HT1080 (cell line): ENCODE results near the gene HMCN1. TPM values are rescaled to one million over a fixed set of nuclear protein-coding genes. Genes with fewer than 3 reads are reported as not detected.

Experiments
- DNase-seq: peaks from one replicate; pipeline ENCODE4 v3.0.0-alpha.2; 2015; ENCODE audit warnings: low read depth
- total RNA-seq: library from RNA; depleted of rRNA; stranded (reverse); fragments of >200 nt; shearing (Covaris generic); gene quantifications from 2 replicates; pipeline ENCODE4 v1.2.3, GENCODE V29; 2014

The HMCN1 gene
- total RNA-seq, 1 experiment from 2014 or later: 0.21 TPM

DNA sequence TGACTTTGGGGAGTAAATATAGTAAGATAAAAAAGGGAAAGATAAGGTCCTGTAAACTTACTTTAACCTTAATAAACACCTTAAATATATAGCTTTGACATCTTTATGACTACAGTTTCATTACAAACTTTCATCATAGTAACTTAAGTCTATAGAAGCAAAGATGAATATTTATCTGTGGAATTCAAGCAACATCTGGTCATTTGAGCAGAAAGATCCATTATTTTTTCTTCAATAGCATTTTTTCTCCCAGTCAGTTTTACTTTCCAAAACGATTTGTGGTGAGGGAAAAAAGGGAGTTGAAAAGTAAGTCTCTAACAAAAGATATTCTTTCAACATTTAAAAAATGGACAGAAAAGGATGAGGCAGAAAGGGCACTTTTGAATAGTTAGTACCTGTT lies 69.0 kb downstream of the HMCN1 start:
- DNase-seq: no peak

GRCh38 chr1:185804206-185804605 lies 70.0 kb downstream of the HMCN1 start:
- DNase-seq: peak; percentile 15

GRCh38 chr1:185804608-185805007 lies 70.4 kb downstream of the HMCN1 start:
- DNase-seq: no peak

GRCh38 chr1:185807275-185807674 lies 73.1 kb downstream of the HMCN1 start:
- no peak for DNase-seq

DNA sequence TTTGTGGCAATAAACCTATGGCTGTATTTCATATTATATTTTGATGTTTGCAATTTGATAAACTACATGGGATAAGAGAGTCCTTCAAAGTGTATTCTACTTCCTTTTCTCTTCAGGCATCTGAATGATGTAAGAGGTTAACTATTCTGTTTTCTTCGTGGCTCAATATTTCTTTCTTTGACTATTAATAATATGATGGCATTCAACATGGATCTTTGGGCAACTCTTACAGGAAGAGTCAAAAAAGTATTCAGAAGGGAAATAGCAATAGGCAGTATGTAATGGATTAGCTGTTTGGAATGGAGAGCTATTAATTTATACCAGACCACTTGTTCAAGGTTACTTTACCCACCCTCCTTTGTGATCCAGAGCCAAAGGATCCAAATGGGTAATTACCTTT lies 74.4 kb downstream of the HMCN1 start:
- no peak for DNase-seq

DNA sequence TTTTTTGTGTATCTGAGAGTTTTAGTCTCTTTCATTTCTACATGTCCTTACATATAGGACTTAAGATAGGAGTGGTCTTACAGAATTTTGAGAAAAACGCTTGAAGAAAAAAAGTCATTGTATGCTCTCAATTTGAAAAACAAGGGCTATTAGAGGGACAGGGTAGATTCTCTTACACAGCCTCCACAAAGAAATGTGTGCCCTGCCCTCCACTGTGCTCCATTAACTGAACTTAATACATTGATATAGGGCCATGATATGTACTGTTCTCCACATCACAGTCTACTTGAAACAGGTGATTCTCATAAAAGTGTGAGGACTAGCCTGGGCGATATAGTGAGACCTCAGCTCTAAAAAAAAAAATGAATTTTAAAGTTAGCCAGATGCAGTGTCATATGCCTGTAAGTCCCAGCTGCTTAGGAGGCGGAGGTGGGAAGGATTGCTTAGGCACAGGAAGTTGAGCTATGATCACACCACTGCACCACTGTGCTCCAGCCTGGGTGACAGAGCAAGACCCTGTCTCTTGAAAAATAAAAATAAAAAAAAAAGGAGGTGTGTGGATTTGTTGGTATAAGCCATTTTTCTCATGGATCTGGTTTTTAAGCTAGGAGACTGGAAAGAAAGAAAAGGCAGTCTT lies 77.0 kb downstream of the HMCN1 start:
- DNase-seq: no peak

DNA sequence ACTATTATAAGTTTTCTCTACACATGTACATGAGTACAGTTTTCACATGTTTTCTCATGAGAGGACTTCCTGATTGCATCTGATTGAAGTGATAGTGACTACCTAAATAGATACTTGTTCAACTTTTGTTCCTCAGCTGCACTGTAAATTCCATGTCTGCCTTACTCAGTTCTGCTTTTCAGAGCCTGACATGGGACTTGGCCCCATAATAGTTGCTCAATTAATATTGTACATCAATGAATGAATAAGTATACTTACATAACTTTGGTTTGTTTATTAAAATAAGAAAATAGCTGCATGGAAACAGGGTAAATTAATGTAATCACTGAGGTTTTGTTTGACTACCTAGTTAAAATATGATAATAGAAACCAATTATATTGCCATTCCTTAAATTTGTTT lies 78.7 kb downstream of the HMCN1 start:
- DNase-seq: no peak

- DNase-seq: peak; percentile 21
These were observed 79.3 kb downstream of the HMCN1 start for GRCh38 chr1:185813401-185813979.

DNA sequence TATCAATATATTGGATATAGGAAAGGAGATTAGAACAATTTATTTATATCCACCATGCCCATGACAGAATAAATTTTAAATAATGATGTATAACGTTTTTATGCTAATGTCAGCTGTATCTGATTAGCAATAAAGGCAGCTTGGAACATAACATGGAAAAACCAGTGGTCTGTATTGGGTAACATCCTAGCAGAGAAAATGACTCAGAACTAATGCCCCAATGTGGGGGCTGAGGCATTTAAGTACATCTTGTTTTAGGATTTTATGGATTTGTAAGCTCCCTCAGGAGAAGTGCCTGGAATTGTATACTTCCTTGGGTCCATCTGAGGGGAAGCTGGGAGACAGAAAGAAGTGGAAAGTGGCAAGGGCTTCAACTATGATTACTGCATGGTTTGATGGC lies 82.3 kb downstream of the HMCN1 start:
- DNase-seq: no peak

DNA sequence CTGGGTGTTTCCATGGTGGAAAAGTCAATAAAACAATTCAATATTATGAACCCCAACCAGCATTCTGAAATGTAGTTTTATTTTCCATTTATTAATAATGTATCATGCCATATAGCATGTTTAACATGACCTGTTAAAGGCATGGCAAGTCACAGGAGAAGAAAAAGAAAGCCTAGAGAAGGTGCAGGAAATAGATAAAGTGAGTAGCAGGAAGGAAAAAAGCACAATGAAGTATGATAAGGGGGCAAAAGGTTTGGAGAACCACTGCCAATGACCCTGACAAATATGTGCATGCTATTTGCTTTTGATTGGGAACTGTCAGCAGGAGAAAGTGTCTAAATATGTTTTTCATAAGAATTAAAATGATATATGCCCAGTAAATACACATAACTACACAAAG lies 85.6 kb downstream of the HMCN1 start:
- DNase-seq: no peak

GRCh38 chr1:185821612-185822385 lies 87.6 kb downstream of the HMCN1 start:
- no peak for DNase-seq

GRCh38 chr1:185823467-185823866 lies 89.3 kb downstream of the HMCN1 start:
- DNase-seq: peak; percentile 10

DNA sequence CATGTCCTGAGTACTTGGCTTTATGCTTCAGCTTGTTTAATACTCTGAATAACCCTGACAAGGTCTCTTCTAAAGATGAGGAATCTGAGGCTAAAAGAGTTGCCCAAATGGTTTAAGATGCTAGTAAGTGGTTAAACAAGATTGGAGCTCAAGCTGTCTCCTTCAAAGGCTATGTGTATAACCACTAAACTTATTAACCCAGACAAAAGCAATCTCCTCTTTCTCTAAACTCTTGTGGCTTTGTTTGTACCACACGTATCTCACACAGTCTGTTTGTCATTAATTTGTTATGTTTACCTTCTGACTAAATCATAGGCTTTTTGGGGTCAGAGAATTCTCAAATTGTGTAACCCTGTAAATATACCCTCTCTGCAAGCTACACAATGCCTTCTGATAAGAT lies 89.9 kb downstream of the HMCN1 start:
- no peak for DNase-seq

DNA sequence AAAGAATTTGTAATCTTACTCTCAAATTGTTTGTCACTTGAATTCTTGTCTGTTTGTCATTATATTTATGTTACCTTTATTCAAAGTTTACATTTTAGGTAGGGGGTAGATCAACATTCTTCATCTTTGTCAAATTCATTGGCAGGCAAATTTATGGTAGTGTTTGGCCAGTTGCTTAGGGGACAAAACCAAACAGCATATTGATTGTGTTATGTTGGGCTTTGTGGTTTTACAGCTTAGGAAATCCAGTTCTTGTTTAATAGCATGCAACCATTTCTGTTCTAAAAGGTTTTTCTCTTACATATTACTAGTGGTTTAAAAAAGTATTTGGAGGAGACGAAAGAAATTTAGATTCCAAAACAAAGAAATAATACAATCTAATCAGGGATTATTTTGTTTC lies 91.4 kb downstream of the HMCN1 start:
- DNase-seq: no peak

- no peak for DNase-seq
These were observed 100.2 kb downstream of the HMCN1 start for GRCh38 chr1:185834371-185834905.

DNA sequence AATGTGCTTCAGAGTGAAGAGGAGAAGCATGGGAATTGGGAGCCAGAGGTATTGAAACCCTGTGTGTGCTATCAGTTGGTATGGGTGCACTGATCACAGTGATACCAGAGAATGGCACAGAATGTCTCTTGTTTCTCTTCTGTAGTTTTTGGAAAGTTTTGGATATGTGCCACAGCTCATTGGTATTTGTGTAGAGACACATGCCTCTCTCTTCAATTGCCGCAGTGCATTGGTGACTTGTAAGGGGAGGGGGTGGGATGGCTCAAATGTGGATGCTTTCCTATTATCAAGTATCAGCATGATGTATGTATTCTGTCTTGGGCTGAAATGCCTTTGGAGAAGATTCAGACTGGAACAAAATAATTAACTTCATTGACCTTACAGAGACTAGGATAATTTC lies 101.0 kb downstream of the HMCN1 start:
- DNase-seq: no peak

DNA sequence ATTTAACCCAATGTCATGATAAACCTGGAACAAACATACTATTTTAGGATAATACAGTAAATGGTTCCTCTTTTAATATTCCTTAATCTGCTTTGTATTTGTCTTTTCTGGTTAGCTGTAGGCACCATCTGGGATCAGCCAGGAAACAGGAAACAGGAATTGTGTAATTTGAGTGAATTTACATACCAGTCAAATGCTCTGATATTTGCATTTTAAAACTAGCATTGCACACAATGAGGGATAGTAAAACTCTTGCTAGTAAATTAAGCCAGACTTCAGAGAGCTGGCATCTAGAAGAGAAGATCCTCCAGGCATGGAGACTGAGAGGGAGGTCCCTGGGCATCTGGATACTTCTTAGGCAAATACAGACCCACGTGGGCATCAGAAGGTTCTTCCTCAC lies 103.5 kb downstream of the HMCN1 start:
- DNase-seq: no peak

DNA sequence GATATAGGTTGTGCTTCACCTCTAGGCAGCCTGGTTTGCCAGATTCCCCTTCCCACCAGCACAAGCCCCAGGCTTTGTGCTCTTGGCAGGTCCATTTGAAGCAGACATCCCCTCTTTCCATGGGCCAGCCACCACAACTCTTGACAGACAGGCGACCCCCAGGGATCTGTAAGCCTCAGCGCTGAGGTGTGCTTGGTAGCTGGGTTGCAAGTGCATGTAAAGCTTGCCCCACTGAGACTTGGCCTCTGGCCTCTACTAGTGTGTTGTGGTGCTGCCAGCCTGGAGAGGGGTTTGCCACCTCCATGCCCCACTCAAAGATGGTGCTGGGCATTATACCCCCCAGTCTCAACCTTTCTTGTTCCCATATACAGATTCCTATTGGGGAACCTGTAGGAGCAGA lies 103.9 kb downstream of the HMCN1 start:
- DNase-seq: no peak

- no peak for DNase-seq
These were observed 106.7 kb downstream of the HMCN1 start for GRCh38 chr1:185840880-185841279.

GRCh38 chr1:185843297-185843869 lies 109.2 kb downstream of the HMCN1 start:
- no peak for DNase-seq

GRCh38 chr1:185843986-185844385 lies 109.8 kb downstream of the HMCN1 start:
- no peak for DNase-seq
